KG1 (cell line): ENCODE results near the gene CD1C.
"Not testable (repeated sequence)": the region's sequence is repeated elsewhere in the genome, so short reads cannot be mapped to it uniquely, and the experiment has no call there.

Experiments
- DNase-seq: peaks from one replicate; lab custom pipeline; 2025; lab: John Stamatoyannopoulos, UW

CD1C gene

DNA sequence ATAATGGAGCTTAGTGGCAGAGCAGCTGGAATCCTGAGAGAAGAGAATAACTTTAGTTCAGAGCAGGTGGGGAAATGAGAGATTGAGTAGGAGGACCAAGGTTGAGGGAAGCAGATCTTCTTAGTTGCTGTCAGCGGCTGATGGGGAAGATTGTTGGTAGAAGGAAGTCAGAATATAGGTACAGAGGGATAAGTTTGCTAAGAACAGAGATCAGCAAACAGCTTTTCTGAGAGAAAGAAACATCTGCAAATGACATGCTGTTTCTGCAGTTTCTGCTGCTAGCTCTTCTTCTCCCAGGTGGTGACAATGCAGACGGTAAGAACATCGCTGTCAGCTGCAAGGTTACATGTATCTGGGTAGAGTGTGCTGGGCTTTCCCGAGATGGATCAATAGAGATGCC, at the start of gene CD1C:
Gene CD1C, plus strand, starts transcription at position 113 of the 400 bp plus-strand sequence. Its CDS starts 142 bp downstream, at position 255.
- DNase-seq: no peak

DNA sequence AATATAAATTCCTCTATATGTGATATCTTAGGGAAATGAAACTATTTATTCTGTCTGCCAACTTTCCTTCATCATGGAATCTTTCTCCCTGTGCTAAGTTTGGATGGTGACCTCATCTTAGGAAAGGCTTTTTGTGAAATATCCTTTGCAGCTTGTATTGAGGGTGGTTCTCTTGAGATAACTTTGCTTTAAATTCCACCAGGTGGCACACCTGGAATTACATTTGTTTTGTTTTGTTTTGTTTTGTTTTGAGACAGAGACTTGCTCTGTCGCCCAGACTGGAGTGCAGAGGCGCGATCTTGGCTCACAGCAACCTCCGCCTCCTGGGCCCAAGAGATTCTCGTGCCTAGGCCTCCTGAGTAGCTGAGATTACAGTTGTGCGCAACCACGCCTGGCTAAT, 43.1 kb upstream of the CD1C start:
- no peak for DNase-seq

DNA sequence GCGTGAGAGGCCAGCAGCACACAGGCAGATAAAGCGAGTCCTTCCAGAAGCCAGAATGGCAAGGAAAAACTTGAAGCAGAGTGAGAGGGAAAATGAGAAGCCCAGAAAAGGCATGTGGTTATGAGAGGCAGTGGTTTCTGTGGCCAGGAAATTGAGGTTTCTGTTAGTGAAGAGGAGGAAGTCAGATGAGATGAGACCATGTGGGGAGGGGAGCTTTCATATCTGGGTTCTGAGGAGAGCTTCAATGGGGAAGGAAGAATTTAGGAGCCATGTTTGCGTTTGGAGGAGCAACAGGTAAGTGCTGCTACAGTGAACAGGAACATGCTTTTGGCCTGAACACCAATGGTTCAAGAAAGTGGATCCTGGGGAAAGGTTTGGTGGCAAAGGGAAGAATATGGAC, 41.6 kb upstream of the CD1C start:
- DNase-seq: peak; percentile 55

DNA sequence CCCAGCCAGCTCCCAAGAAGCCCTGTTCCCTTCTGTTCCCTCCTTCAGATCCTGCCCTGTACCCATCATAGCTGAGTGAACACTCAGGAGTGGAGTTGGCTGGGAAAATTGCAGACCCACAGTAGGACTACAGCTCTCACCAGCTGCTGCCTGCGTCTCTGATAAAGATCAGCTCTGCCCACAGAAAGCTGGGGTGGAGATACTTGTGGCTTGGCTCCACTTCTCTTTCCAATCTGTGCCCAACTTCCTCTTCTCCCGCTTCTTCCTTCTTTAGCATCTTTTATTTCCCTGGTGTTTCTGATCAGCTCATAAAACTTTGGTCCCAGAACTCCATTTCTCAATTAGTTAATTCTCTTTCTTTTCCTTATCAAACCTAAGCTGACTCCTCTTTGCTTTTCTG, 41.0 kb upstream of the CD1C start:
- peak; percentile 9 for DNase-seq

DNA sequence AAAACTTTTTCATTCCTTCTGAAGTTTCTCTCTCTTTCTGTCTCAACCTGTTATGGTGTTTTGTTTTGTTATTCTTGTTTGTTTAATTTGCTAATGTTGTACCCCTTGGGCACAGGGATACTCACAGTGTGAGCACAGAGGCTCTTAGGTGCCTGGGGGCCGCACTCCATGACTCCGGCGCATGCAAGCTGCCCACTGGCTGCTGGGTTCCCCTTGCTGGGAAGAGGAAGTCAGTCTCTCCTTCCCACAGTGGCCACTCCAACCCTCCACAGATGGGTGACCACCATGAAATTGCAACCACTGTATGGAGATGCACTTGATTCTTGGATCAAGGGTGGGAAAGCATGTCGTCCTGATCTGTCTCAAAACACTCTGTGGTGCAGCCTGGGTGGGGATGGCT, 40.1 kb upstream of the CD1C start:
- DNase-seq: no peak

DNA sequence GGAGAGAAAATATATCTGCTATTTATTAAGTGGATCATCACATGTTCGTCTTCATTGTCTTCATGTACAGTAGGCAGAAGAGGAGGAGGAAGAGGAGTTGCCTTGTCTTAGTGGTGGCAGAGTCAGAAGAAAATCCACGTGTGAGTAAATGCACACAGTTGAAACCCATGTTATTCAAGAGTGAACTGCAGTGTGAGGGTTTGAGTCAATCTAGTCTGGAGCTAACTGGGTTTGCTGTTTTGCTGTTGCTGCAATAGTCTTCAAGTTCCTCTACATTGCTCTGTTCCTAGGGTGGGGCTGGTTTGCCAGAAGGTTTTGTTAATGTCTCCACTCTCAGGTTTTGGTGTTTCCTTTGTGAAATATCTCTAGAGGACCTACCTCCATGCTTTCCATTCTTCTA, 38.6 kb upstream of the CD1C start:
- no peak for DNase-seq

DNA sequence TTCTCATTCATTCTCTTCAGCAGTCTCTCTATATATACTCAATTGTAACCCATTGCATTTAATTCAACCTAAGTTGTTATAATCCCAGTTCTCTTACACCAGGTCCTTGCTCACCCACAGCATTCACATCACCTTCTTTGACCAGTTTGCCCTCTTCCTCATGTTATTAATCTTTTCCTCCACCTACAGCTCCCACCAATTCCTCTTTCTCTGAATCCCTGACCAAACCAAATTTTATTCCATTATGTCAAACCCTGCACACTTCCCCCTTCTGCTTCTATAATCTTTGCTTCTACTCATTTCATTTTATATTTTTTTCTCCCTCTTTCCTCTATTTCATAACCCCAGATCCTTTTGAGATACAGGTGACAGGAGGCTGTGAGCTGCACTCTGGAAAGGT, 34.1 kb upstream of the CD1C start:
- no peak for DNase-seq

DNA sequence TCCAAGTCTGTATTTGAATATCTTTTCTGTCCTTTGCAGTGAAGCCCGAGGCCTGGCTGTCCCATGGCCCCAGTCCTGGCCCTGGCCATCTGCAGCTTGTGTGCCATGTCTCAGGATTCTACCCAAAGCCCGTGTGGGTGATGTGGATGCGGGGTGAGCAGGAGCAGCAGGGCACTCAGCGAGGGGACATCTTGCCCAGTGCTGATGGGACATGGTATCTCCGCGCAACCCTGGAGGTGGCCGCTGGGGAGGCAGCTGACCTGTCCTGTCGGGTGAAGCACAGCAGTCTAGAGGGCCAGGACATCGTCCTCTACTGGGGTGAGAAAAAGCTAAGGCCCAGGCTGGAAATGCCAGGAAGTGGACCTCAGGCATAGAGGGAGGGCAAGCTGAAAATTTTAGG, 33.0 kb upstream of the CD1C start:
- not testable (repeated sequence) for DNase-seq

DNA sequence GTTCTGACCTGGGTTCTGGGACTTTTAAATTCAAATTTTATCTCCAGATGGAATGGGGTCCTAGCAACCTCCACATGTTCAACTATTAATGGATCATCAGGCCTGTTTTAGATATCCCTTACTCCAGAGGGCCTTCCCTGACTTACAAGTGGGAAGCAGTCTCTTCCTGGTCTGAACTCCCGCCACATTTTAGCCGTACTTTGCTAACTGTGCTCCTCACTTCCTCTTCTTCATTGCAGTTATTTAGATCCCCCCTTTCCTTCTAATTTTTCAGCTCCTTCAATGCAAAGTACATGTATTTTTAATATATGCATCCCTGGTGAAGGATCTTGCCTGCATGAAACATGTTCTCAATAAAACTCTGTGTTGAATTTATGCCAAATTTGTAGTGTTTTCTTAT, 31.8 kb upstream of the CD1C start:
- no peak for DNase-seq

DNA sequence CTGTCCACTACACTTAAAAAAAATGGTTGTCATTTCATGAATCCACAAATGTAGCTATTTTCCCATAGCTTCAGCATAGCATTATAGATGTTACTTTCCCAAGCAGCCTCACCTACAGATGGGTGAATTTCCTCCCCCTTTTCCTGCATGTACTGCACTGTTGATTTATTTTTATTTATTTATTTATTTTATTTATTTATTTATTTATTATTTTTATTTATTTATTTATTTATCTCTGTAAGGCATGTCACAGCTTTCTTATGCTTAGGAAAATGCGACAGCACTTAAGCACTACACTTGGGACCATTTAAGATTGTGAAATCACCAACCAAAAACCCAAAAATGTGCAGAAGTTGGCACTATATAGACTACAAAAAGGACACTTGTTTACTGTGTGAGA, 30.6 kb upstream of the CD1C start:
- no peak for DNase-seq

DNA sequence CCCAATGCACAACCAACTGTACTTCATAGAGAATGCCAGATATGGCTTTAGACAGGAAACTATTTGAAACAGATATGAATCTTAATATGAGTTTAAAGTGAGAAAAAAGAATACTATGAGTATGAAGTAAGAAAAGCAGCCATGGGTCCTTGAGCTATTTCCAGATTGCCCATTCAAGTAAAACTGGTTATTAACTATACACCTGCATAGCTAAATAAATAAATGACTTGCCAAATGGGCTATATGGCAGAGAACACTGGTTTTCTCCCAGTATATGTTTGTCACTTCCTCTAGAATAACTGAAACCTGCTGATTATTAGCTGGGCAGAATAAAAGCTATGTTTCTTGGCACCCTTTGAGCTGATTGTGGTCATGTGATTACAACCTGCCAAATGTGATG, 17.0 kb upstream of the CD1C start:
- no peak for DNase-seq

DNA sequence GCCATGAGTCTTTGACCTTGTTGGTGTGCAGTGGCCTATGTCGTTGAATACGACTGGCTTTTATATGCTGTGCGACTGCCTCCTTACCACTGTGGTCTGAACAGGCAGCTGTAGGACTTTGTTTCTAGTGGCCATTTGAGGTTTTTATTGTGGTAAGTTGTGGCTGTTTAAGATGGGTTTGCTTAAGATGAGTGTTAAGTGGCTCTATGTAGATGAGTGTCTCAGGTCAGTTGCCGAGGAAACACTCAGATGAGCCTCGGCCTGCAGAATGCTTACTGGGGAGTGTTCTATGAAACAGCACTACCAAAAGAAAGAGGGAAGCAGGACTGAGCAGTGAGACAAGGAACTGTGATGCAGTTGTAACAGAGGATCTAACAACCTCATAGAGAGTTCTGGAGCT, 14.9 kb upstream of the CD1C start:
- DNase-seq: no peak

DNA sequence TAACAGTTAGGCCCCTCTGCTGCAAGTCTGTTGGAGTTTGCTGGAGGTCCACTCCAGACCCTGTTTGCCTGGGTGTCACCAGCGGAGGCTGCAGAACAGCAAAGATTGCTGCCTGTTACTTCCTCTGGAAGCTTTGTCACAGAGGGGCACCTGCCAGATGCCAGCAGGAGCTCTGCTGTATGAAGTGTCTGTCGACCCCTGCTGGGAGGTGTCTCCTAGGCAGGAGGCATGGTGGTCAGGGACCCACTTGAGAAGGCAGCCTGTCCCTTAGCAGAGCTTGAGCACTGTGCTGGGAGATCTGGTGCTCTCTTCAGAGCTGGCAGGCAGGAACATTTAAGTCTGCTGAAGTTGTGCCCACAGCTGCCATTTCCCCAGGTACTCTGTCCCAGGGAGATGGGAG, 7.3 kb upstream of the CD1C start:
- DNase-seq: not testable (repeated sequence)

DNA sequence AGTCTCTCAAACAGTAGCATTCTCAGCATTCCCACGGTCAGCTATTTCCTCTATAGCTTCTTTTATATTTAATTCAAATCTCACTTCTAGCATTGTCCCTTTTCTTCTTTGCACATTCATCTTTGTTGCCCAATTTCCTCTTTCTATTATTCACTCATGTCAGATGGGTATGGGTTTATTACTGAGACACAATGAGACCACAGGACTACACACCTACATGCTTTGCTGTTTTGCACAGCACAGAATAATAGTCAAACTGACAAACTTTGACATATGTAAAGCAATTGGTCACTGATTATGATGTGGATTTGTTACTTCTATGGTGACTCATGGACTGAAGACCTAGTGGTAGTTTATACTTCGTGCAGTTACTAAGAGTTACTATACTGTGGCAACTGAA, 5.8 kb upstream of the CD1C start:
- DNase-seq: no peak

DNA sequence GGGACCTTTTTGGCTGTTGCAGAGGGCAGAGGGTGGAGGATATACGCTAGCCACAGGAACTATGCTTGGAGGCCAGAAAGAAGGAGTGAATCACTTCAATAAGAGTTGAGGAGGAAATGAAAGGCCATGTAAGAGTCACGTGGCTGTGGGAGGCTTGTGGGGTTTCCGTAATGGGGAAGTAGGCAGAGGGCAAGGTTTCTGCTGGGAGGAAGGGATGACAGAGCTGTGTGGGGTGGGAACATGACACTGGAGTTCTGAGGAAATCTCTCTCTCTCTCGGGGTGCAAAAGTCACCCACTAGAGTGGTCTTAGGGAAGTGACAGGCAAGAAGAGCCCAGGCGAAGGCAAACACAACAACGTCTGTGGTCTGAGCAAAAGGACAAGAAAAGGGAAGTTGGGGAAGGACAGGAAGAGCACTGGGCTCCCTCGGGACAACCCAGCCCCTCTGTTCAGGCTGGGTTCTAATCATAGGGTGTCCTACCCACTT, 3.9 kb upstream of the CD1C start:
- DNase-seq: peak; percentile 61

DNA sequence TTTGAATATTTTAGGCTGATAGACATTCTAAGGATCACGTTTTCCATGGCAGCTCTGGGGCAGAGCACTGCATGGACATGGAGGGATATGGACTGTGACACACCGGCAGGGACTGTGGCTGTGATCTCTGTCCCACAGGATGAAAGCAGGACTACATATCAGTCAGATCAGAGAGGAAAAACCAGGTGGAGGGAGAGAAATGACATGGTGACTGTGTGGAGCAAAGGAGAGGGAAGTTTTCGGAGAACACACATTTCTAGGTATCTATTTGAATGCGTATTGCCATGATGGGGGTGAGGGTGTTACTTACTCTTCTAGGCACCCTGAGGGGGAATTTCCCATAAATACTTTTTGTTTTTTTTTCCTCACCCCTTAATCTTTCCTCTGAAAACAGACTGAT, 3.2 kb upstream of the CD1C start:
- no peak for DNase-seq

DNA sequence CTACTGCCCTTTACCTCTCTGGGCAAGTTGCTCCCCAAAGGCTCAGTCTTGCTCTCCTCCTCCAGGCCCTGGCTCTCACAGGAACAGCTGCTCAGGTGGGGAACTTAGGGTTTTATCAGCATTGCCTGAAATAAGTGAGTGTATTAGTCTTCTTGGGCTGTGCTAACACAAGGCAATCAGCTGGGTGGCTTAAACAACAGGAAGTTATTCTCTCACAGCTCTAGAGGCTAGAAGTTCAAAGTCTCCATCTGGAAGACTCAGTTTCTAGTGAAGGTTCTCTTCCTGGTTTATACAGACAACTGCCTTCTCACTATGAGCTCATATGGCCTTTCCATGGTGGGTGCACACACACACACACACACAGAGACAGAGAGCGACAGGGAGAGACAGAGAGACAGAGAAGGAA, 2.8 kb upstream of the CD1C start:
- no peak for DNase-seq

DNA sequence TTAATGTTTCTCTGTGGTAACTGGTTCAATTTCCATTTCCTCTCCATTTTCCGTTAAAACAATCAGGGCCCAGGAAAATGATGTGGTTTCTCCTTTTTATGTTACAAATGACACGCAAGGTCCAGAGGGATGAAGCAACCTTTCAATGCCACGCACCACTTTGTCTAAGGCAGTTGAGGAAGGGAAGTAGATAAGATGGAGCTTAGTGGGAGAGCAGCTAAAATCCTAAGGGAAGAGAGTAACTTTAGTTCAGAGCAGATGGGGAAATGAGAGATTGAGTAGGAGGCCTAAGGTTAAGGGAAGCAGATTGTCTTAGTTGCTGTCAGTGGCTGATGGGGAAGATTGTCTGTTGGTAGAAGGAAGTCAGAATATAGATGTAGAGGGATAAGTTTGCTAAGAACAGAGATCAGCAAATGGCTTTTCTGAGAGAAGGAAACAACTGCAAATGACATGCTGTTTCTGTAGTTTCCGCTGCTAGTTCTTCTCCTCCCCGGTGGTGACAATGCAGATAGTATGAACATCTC, 660 bp downstream of the CD1C start:
- DNase-seq: peak; percentile 56

DNA sequence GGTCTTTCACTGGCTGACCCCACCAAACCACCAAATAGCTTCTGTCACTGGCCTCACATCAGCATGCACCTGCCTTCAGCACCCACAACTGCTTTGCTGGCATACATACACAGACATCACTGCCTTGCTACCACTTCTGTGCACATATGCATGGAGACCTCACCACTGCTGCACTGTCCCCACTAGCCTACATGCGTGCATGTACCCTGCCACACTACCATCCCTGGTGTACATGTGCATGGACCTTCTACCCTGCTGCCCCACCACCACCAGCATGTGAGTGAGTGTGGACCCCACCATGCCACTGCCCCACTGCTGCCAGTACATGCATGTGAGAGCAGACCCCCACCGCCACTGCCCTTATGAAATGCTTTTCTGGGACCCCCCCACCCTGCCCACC, 6.1 kb downstream of the CD1C start:
- no peak for DNase-seq

DNA sequence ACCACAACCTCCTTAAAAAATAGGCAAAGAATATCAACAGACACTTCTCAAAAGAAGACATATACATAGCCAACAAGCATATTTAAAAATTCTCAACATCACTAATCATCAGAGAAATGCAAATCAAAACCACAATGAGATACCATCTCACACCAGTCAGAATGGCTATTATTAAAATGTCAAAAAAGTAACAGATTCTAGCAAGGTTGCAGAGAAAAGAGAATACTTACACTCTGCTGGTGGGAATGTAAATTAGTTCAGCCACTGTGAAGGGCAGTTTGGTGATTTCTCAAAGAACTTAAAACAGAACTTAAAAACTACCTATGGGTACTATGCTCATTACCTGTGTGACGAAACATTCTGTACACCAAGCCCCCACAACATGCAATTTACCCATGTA, 20.9 kb downstream of the CD1C start:
- no peak for DNase-seq

DNA sequence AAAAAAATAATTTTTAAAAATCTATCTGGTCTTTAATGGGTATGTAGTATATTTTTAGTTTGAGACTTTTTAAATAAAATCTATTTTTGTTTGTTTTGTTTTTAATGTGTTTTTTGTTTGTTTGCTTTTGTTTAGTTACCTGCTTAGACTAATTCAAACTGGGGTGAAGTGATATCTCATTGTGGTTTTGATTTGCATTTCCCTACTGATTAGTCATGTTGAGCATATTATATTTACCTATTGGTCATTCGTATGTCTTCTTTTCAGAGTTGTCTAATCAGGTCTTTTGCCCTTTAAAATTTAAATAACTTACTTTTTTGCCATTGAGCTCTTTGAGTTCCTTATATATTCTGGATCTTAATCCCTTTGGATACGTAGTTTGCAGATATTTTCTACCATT, 21.3 kb downstream of the CD1C start:
- DNase-seq: no peak

DNA sequence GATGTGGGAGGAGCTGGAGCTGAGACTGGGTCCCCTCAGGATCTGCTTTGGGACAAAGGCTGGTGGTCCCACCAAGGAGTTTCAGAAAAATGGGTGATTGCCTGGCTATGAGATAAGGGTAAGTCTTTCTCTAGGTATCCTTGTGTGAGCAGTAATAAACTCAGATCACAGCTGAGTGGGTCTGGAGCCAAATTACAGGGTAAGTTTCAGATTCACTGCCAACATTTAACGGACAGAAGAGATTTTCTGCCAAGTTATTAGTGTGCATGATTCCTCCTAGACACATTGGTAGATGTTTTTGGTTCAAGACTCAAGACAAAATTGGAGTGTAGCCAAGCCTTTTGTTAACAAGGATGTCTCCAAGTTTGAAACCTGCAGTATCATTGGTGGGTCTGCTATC, 34.1 kb downstream of the CD1C start:
- DNase-seq: no peak

DNA sequence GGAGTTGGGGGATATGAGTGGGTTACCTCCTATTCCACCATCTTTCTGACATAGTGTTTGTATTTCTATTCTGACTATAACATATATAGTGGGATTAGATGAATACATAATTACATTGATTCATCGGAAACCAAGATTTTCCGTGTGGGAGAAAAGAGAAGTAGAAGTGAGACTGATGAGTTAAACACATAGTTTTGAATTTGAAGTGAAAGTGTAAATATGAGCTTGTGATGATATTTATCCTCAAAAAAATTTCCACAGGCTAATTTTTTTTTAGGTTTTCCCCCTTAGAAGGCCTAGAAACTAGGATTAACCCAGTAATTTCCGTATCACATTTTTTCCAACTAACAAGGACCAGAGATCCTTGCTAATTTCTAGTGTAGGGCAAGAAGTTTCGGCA, 34.7 kb downstream of the CD1C start:
- no peak for DNase-seq

DNA sequence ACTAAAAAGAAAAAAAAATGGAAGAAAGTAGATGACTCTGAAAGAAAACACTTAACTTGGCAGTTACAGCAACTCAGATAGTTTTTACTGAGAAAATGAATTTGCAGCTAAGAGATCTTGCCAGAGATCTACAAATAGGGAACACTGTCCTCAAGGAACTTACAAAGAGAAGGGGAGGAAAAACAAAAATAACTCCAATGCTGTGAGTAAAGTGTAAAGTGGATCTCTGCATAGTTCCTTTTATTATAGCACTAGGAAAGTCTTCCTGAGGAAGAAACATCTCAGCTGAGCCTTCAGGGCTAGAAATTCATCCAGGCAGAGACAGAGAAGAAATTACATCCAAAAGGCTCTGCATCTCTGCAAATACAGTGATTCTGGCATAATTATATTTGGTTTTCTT, 37.8 kb downstream of the CD1C start:
- no peak for DNase-seq

DNA sequence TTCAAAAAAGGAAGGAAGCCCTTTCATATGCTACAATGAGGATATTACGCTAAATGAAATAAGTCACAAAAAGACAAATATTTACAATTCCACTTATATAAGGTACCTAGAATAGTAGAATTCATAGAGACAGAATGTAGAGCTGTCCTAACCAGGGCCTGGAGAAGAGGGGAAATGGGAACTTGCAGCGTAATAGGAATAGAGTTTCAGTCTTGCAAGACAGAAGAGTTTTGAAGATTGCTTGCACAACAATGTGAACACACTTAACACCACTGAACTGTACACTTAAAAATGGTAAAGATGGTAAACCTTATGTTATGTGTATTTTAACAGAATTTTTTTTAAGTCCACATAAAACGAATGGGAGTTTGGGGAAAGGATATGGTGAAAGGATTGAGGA, 38.7 kb downstream of the CD1C start:
- no peak for DNase-seq
